SKM-1 treated with dmso at 0.1 percent for 144 hours (cell line): ENCODE results near the gene UXS1.
"Not testable (repeated sequence)": the region's sequence is repeated elsewhere in the genome, so short reads cannot be mapped to it uniquely, and the experiment has no call there.

Experiments used
- DNase-seq: peaks from one replicate; lab custom pipeline; 2025; ENCODE audit not compliant: unreplicated experiment; lab: John Stamatoyannopoulos, UW

The UXS1 gene

GRCh38 chr2:106193977-106194778, at the start of gene UXS1:
UXS1 (minus strand) TSS chr2:106194301; CDS start chr2:106194241, 60 bp downstream.
- DNase-seq = peak; percentile 89

GRCh38 chr2:106239491-106239890, 45.4 kb upstream of the UXS1 start:
- DNase-seq = not testable (repeated sequence)

GRCh38 chr2:106235392-106235791, 41.3 kb upstream of the UXS1 start:
- DNase-seq = not testable (repeated sequence)

- DNase-seq = no peak
Observed at GRCh38 chr2:106233350-106233706, 39.2 kb upstream of the UXS1 start.

GRCh38 chr2:106232638-106233349, 38.7 kb upstream of the UXS1 start:
- no peak for DNase-seq

- DNase-seq = no peak
Observed at GRCh38 chr2:106223347-106223746, 29.2 kb upstream of the UXS1 start.

- DNase-seq = not testable (repeated sequence)
Observed at GRCh38 chr2:106222057-106222456, 28.0 kb upstream of the UXS1 start.

GRCh38 chr2:106219813-106220212, 25.7 kb upstream of the UXS1 start:
- no peak for DNase-seq

- DNase-seq = not testable (repeated sequence)
Observed at GRCh38 chr2:106219157-106219556, 25.1 kb upstream of the UXS1 start.

GRCh38 chr2:106208874-106209273, 14.8 kb upstream of the UXS1 start:
- DNase-seq = no peak

- no peak for DNase-seq
Observed at GRCh38 chr2:106208399-106208798, 14.3 kb upstream of the UXS1 start.

- no peak for DNase-seq
Observed at GRCh38 chr2:106207246-106207645, 13.1 kb upstream of the UXS1 start.

GRCh38 chr2:106205488-106205887, 11.4 kb upstream of the UXS1 start:
- no peak for DNase-seq

GRCh38 chr2:106204551-106204950, 10.4 kb upstream of the UXS1 start:
- not testable (repeated sequence) for DNase-seq

- peak; percentile 26 for DNase-seq
Observed at GRCh38 chr2:106201661-106202060, 7.6 kb upstream of the UXS1 start.

GRCh38 chr2:106197878-106198277, 3.8 kb upstream of the UXS1 start:
- DNase-seq = no peak

- no peak for DNase-seq
Observed at GRCh38 chr2:106195981-106196380, 1.9 kb upstream of the UXS1 start.

GRCh38 chr2:106195456-106195855, 1.4 kb upstream of the UXS1 start:
- DNase-seq = no peak

- DNase-seq = no peak
Observed at GRCh38 chr2:106193690-106193976, 468 bp downstream of the UXS1 start.

- DNase-seq = peak; percentile 91
Observed at GRCh38 chr2:106192752-106193689, 1.1 kb downstream of the UXS1 start.

GRCh38 chr2:106191511-106192016, 2.5 kb downstream of the UXS1 start:
- no peak for DNase-seq
